MM.1S (cell line): ENCODE measurements around the gene FGD6.
"Not testable (repeated sequence)": the region's sequence is repeated elsewhere in the genome, so short reads cannot be mapped to it uniquely, and the experiment has no call there.

Source experiments
- DNase-seq: peaks from one replicate; pipeline ENCODE4 v3.0.0-alpha.2; 2015
- H2AFZ ChIP-seq: fragments of 300-600 bp; sonication (generic); 2 replicates; pipeline ENCODE4 v1.6.0; 2016; ENCODE audit warnings: antibody characterized with exemption, low read length
- H3F3A ChIP-seq: fragments of 300-600 bp; sonication (generic); 2 replicates; pipeline ENCODE4 v1.6.1; 2016; ENCODE audit warnings: mild to moderate bottlenecking, antibody characterized with exemption, low read length, moderate library complexity, mixed read lengths; ENCODE audit not compliant: insufficient read depth
- H3K27ac ChIP-seq: fragments of 300-600 bp; sonication (generic); 2 replicates; pipeline ENCODE4 v1.5.1; 2016; ENCODE audit warnings: mild to moderate bottlenecking, low read length
- H3K27me3 ChIP-seq: fragments of 300-600 bp; sonication (generic); replicated peaks from 2 replicates; pipeline ENCODE4 v1.6.0; 2016; ENCODE audit warnings: low read length; ENCODE audit not compliant: insufficient read depth
- H3K36me3 ChIP-seq: fragments of 300-600 bp; sonication (generic); replicated peaks from 2 replicates; pipeline ENCODE4 v1.6.1; 2016; ENCODE audit warnings: mild to moderate bottlenecking, low read length, mixed read lengths; ENCODE audit not compliant: insufficient read depth
- H3K4me1 ChIP-seq: fragments of 300-600 bp; sonication (generic); 2 replicates; pipeline ENCODE4 v1.6.1; 2016; ENCODE audit warnings: low read length, mixed read lengths
- H3K4me2 ChIP-seq: fragments of 300-600 bp; sonication (generic); 2 replicates; pipeline ENCODE4 v1.6.0; 2016; ENCODE audit warnings: low read depth, low read length
- H3K4me3 ChIP-seq: fragments of 300-600 bp; sonication (generic); 2 replicates; pipeline ENCODE4 v1.5.1; 2016; ENCODE audit warnings: low read length, mixed read lengths
- H3K79me2 ChIP-seq: fragments of 300-600 bp; sonication (generic); 2 replicates; pipeline ENCODE4 v1.6.1; 2016; ENCODE audit warnings: mixed run types, low read length, mixed read lengths
- H3K9ac ChIP-seq: fragments of 300-600 bp; sonication (generic); 2 replicates; pipeline ENCODE4 v1.6.1; 2016; ENCODE audit warnings: low read length, mixed read lengths
- H3K9me2 ChIP-seq: fragments of 300-600 bp; sonication (generic); replicated peaks from 2 replicates; pipeline ENCODE4 v1.6.1; 2016; ENCODE audit warnings: mild to moderate bottlenecking, low read length, mixed read lengths; ENCODE audit not compliant: insufficient read depth
- H3K9me3 ChIP-seq: fragments of 300-600 bp; sonication (generic); replicated peaks from 2 replicates; pipeline ENCODE4 v1.6.1; 2016; ENCODE audit warnings: mild to moderate bottlenecking, low read length, mixed read lengths; ENCODE audit not compliant: insufficient read depth
- H4K20me1 ChIP-seq: fragments of 300-600 bp; sonication (generic); 2 replicates; pipeline ENCODE4 v1.6.1; 2016; ENCODE audit warnings: mild to moderate bottlenecking, low read length, moderate library complexity, mixed read lengths; ENCODE audit not compliant: insufficient read depth
- EZH2 ChIP-seq: fragments of 300-600 bp; sonication (generic); optimal IDR thresholded peaks from 2 replicates; pipeline ENCODE3; 2017; ENCODE audit warnings: low read depth, mild to moderate bottlenecking, antibody characterized with exemption, low read length, mixed read lengths
- EZH2phosphoT487 ChIP-seq: fragments of 300-600 bp; sonication (generic); IDR thresholded peaks from 2 replicates; pipeline ENCODE4 v1.6.1; 2018; ENCODE audit warnings: antibody characterized with exemption, low read length
- TF ChIP-seq, protein P1 (sequence below): fragments of 300-600 bp; sonication (generic); IDR thresholded peaks from 2 replicates; pipeline ENCODE4 v1.5.1; 2016; ENCODE audit warnings: antibody characterized with exemption, low read length, mixed read lengths

Gene FGD6

DNA sequence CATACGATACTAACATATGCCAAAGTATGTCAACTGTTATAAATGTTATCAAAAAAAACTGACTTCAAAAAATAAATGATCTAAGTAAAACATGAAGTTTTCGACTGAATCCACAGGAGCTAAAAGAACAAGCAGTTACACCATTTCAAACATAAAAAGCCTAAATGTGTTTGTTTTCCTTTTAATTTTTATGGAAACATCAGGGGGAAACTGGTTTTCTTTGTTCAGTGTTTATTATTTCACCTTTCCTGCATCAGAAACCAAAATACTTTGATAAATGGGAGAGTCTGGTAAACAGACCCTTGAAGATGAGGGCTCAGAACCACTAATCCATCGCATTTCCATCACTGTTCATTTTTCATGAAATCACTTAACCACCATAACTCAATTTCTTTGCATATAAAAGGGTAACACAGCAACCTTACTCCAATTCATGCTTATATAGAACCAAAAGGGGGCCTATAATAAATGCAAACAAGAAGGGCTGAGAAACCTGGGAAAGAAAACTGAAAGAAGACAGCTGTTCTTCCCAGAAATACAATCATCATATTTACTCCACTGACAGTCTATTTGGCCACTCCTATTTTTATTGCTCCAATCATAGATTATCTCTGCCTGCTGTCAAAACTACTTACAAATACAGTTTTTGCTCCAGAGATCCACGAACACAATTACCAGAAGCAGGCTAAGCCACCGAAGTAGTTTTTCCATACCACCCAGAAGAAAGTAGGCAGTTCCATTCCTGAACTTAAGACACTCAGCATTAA lies 17.0 kb downstream of the FGD6 start:
- H3K9me3 ChIP-seq = no peaks in the 10 kb centered on the region
- no peaks in the 10 kb centered on the region for H3K4me1 ChIP-seq
- no peak overlapping the region for H3K4me3 ChIP-seq
- H3F3A ChIP-seq = no peaks in the 10 kb centered on the region
- no peak for DNase-seq
- no peaks in the 10 kb centered on the region for H4K20me1 ChIP-seq
- no peaks in the 10 kb centered on the region for H3K79me2 ChIP-seq
- TF ChIP-seq, protein P1, sequence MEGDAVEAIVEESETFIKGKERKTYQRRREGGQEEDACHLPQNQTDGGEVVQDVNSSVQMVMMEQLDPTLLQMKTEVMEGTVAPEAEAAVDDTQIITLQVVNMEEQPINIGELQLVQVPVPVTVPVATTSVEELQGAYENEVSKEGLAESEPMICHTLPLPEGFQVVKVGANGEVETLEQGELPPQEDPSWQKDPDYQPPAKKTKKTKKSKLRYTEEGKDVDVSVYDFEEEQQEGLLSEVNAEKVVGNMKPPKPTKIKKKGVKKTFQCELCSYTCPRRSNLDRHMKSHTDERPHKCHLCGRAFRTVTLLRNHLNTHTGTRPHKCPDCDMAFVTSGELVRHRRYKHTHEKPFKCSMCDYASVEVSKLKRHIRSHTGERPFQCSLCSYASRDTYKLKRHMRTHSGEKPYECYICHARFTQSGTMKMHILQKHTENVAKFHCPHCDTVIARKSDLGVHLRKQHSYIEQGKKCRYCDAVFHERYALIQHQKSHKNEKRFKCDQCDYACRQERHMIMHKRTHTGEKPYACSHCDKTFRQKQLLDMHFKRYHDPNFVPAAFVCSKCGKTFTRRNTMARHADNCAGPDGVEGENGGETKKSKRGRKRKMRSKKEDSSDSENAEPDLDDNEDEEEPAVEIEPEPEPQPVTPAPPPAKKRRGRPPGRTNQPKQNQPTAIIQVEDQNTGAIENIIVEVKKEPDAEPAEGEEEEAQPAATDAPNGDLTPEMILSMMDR = no peak
- TF ChIP-seq EZH2phosphoT487 (no peak), EZH2 (no peak)
- no peaks in the 10 kb centered on the region for H3K9me2 ChIP-seq
- H3K27me3 ChIP-seq = no peaks in the 10 kb centered on the region
- H3K36me3 ChIP-seq = no peaks in the 10 kb centered on the region
- H3K27ac ChIP-seq = no peak overlapping the region
- no peak overlapping the region for H3K9ac ChIP-seq
- H3K4me2 ChIP-seq = no peak overlapping the region
- H2AFZ ChIP-seq = no peak overlapping the region

DNA sequence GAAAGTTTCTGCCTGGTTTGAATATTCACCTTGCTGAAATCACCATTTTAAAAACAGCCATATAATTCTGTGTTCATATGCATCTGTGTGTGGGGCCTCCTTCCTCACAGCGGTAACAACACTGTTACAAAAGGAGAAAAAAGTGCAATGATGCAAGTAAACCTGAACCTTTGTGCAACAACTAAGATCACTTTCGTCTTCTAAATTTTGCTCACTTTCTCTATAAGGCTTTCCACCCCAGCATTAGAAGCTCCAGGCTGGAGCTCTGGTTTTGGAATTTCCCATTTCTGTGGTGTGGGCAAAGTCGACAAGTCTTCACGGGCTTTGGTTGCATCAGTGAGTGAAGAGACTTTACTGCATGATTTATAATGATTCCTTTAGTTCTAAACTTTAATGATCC lies 18.4 kb downstream of the FGD6 start:
- Histone ChIP-seq H3K9me2 (no peaks in the 10 kb centered on the region), H2AFZ (no peak overlapping the region), H3K9ac (no peak overlapping the region), H3K4me3 (no peak overlapping the region), H3K9me3 (no peaks in the 10 kb centered on the region), H3K27ac (no peak overlapping the region), H3K27me3 (no peaks in the 10 kb centered on the region), H3K36me3 (no peaks in the 10 kb centered on the region), H3K4me1 (no peaks in the 10 kb centered on the region), H4K20me1 (no peaks in the 10 kb centered on the region), H3K4me2 (no peak overlapping the region), H3K79me2 (no peaks in the 10 kb centered on the region), H3F3A (no peaks in the 10 kb centered on the region)
- DNase-seq = no peak
- TF ChIP-seq, protein P1 = no peak
- TF ChIP-seq EZH2phosphoT487 (no peak), EZH2 (no peak)

DNA sequence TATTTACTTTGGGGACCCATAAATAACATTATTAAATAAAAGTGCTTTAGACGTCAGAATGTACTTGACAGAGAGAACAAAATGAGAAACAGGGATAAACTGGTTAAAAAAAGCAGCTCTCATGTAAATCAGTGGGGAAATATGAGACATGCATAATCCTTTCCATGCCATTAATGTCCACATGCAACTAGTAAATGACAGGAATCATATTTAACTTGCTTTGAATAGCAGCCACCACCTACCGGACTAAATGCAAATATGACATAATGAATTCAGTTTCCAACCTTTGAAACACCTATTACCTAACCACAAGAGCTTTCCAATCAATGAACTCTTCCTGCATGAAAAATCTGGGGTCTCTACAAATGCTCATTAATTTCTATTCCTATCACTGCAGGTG lies 19.6 kb downstream of the FGD6 start:
- Histone ChIP-seq H2AFZ (no peak overlapping the region), H3F3A (no peaks in the 10 kb centered on the region), H3K9ac (no peak overlapping the region), H3K4me1 (no peaks in the 10 kb centered on the region), H3K36me3 (no peaks in the 10 kb centered on the region), H3K79me2 (no peaks in the 10 kb centered on the region), H3K27ac (no peak overlapping the region), H3K9me3 (no peaks in the 10 kb centered on the region), H3K4me3 (no peak overlapping the region), H4K20me1 (no peaks in the 10 kb centered on the region), H3K4me2 (no peak overlapping the region), H3K27me3 (no peaks in the 10 kb centered on the region), H3K9me2 (no peaks in the 10 kb centered on the region)
- DNase-seq = no peak
- TF ChIP-seq, protein P1 = no peak
- TF ChIP-seq EZH2phosphoT487 (no peak), EZH2 (no peak)

DNA sequence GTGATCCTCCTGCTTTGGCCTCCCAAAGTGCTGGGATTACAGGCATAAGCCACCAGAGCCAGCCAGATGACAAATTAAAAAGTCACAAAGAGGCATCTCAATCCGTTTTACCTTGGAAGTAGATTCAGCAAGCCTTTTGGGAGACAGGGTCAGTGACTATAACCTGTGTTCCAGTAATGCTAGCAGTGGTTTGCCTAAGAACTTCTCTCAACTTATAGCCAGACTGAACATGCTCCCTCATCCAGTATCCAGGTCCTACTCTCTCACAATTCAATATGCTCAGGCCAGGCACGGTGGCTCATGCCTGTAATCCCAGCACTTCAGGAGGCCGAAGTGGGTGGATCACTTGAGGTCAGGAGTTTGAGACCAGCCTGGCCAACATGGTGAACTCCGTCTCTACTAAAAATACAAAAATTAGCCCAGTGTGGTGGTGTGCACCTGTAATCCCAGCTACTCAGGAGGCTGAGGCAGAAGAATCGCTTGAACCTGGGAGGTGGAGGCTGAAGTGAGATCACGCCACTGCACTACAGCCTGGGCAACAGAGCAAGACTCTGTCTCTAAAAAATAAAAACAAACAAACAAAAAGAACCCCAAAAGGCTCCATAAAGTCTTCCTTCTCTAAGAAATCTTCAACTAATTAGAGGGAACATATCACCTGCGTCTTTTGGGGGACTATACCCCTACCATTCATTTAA lies 20.2 kb downstream of the FGD6 start:
- not testable (repeated sequence) for H4K20me1 ChIP-seq, H3K9ac ChIP-seq, H3K27me3 ChIP-seq, H3K9me2 ChIP-seq, H3K4me1 ChIP-seq, H3K79me2 ChIP-seq, DNase-seq, H2AFZ ChIP-seq, H3K4me3 ChIP-seq, H3F3A ChIP-seq, H3K4me2 ChIP-seq, H3K27ac ChIP-seq, H3K36me3 ChIP-seq, H3K9me3 ChIP-seq
